HepG2 (cell line): ENCODE results near the gene CYP2S1. TPM values are rescaled to one million over a fixed set of nuclear protein-coding genes. Genes with fewer than 3 reads are reported as not detected.

Experiments used
- AGO1 ChIP-seq: fragments of 200-400 bp; formaldehyde crosslinking; IDR thresholded peaks from 2 replicates; pipeline ENCODE4 v1.6.1; 2017; ENCODE audit warnings: mild to moderate bottlenecking, low read depth, low read length, moderate library complexity; ENCODE audit not compliant: poor library complexity, severe bottlenecking
- ARNT ChIP-seq: fragments of 450-650 bp; IDR thresholded peaks from 2 replicates; pipeline ENCODE4 v1.6.1; 2017
- FOXA1 ChIP-seq, 2 experiments: fragments of 450-650 bp in 1 of 2; sonication (generic) in 1 of 2; formaldehyde crosslinking in 1 of 2; IDR thresholded peaks; 2 replicates each; pipeline versions ENCODE4 v1.4.0 to v1.6.1; 2016 to 2020; ENCODE audit warnings: missing genetic modification reagents in 1 of 2
- HHEX ChIP-seq: IDR thresholded peaks from 2 replicates; pipeline ENCODE4 v1.6.1; 2016; ENCODE audit warnings: control low read depth
- NR1H2 ChIP-seq: sonication (generic); formaldehyde crosslinking; IDR thresholded peaks from 2 replicates; pipeline ENCODE4 v1.8.1; 2022; ENCODE audit warnings: low read depth, missing genetic modification reagents, borderline replicate concordance
- TBX2 ChIP-seq: sonication (generic); formaldehyde crosslinking; IDR thresholded peaks from 2 replicates; pipeline ENCODE4 v1.5.0; 2020; ENCODE audit warnings: missing genetic modification reagents, mild to moderate bottlenecking, borderline replicate concordance
- ZBTB1 ChIP-seq: sonication (generic); formaldehyde crosslinking; IDR thresholded peaks from 2 replicates; pipeline ENCODE4 v1.4.0; 2020; ENCODE audit warnings: missing genetic modification reagents, borderline replicate concordance
- ZMYM4 ChIP-seq: sonication (generic); formaldehyde crosslinking; IDR thresholded peaks from 2 replicates; pipeline ENCODE4 v1.8.1; 2023; ENCODE audit warnings: mild to moderate bottlenecking, missing genetic modification reagents
- ZNF563 ChIP-seq: sonication (generic); formaldehyde crosslinking; IDR thresholded peaks from 2 replicates; pipeline ENCODE4 v1.8.0; 2022; ENCODE audit warnings: mild to moderate bottlenecking, moderate library complexity, missing genetic modification reagents
- ZNF720 ChIP-seq: sonication (generic); formaldehyde crosslinking; IDR thresholded peaks from 2 replicates; pipeline ENCODE4 v1.4.0; 2020; ENCODE audit warnings: missing genetic modification reagents
- ZNF775 ChIP-seq: sonication (generic); formaldehyde crosslinking; IDR thresholded peaks from 2 replicates; pipeline ENCODE4 v1.4.0; 2020; ENCODE audit warnings: missing genetic modification reagents, mild to moderate bottlenecking, moderate library complexity, borderline replicate concordance
- ZNF776 ChIP-seq: sonication (generic); formaldehyde crosslinking; IDR thresholded peaks from 2 replicates; pipeline ENCODE4 v1.4.0; 2020; ENCODE audit warnings: mild to moderate bottlenecking, missing genetic modification reagents
- ZZZ3 ChIP-seq: sonication (generic); formaldehyde crosslinking; IDR thresholded peaks from 2 replicates; pipeline ENCODE4 v1.4.0; 2020; ENCODE audit warnings: missing genetic modification reagents, mild to moderate bottlenecking, borderline replicate concordance
- polyA plus RNA-seq, 8 experiments: library from polyadenylated mRNA; depleted of rRNA in 3 of 8; stranded (reverse) in 7 of 8; unstranded in 1 of 8; fragments of >200 nt; fragmentation: Illumina TruSeq in 4 of 8; extraction: Trizol in 4 of 8; gene quantifications; 2 replicates each; pipeline versions ENCODE4 v1.2.1 to v1.2.3, GENCODE V29; 2011 to 2016; ENCODE audit warnings: low read depth in 4 of 8, missing spikeins in 1 of 8, mixed read lengths in 1 of 8; ENCODE audit not compliant: insufficient read depth in 1 of 8
- total RNA-seq, 5 experiments: library from RNA; depleted of rRNA; stranded (reverse); fragments of >200 nt; fragmentation: Illumina TruSeq; extraction: Trizol; gene quantifications; 2 replicates each; pipeline ENCODE4 v1.2.3, GENCODE V29; 2016; ENCODE audit warnings: low read depth in 1 of 5
- TF ChIP-seq, protein P1 (sequence below): sonication (generic); formaldehyde crosslinking; IDR thresholded peaks from 2 replicates; pipeline ENCODE4 v1.5.0; 2020; ENCODE audit warnings: missing genetic modification reagents, mild to moderate bottlenecking, borderline replicate concordance
- TF ChIP-seq, protein P2 (sequence below): sonication (generic); formaldehyde crosslinking; IDR thresholded peaks from 2 replicates; pipeline ENCODE4 v1.9.0; 2021; ENCODE audit warnings: mild to moderate bottlenecking, missing genetic modification reagents
- TF ChIP-seq, protein P3 (sequence below): sonication (generic); formaldehyde crosslinking; IDR thresholded peaks from 2 replicates; pipeline ENCODE4 v1.5.0; 2020; ENCODE audit warnings: missing genetic modification reagents
- TF ChIP-seq, protein P4 (sequence below): sonication (generic); formaldehyde crosslinking; IDR thresholded peaks from 2 replicates; pipeline ENCODE4 v1.5.0; 2020; ENCODE audit warnings: missing genetic modification reagents
- TF ChIP-seq, protein P5 (sequence below): sonication (generic); formaldehyde crosslinking; IDR thresholded peaks from 2 replicates; pipeline ENCODE4 v1.4.0; 2020; ENCODE audit warnings: missing genetic modification reagents, low read depth, mild to moderate bottlenecking, borderline replicate concordance

CYP2S1 gene
- total and polyA plus RNA-seq, 2 of the 13 experiments (the other 11 are each of a cell fraction or from before 2014, with no cell fraction given) = 0.09 to 2.1 TPM

DNA sequence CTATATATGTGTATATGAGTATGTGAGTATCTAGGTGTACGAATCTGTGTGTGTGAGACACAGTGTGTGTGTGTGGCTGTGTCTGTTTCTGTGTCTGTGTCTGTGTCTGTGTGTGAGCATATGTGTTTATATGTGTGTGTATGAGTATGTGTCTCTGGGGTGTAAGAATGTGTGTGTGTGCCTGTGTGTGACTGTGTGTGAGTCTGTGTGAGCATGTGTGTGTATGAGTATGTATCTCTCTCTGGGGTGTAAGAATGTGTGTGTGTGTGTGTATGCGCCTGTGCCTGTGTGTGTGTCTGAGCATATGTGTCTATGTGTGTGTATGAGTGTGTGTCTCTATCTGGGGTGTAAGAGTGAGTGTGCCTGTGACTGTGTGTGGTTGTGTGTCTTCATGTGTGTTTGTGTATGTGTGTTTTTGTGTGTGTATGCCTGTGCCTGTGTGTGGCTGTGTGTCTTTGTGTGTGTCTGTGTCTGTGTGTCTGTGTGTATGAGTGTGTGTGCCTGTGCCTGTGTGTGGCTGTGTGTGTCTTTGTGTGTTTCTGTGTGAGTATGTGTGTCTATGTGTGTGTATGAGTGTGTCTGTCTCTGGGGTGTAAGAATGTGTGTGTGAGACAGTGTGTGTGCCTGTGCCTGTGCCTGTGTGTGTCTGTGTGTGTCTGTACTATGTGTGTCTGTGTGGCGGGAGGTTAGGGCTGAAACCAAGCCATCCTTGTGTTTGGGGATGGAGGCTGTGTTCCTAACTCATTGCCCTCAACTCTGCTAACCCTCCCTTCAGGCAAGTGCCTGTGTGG, 37.2 kb downstream of the CYP2S1 start (continued):
- TF ChIP-seq ZZZ3 (CRISPR knock-in tag) = no peak
- TF ChIP-seq, protein P1, sequence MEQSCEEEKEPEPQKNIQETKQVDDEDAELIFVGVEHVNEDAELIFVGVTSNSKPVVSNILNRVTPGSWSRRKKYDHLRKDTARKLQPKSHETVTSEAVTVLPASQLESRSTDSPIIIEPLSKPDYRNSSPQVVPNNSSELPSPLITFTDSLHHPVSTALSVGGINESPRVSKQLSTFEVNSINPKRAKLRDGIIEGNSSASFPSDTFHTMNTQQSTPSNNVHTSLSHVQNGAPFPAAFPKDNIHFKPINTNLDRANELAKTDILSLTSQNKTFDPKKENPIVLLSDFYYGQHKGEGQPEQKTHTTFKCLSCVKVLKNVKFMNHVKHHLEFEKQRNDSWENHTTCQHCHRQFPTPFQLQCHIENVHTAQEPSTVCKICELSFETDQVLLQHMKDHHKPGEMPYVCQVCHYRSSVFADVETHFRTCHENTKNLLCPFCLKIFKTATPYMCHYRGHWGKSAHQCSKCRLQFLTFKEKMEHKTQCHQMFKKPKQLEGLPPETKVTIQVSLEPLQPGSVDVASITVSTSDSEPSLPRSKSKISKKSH (CRISPR knock-in tag) = no peak
- no peak for TF ChIP-seq ZNF563 (CRISPR knock-in tag)
- TF ChIP-seq TBX2 = no peak
- TF ChIP-seq AGO1 = no peak
- TF ChIP-seq HHEX (CRISPR knock-in tag) = no peak
- peak; percentile 69; the same call in 1 of the 2 replicates for TF ChIP-seq ARNT
- TF ChIP-seq, protein P2, sequence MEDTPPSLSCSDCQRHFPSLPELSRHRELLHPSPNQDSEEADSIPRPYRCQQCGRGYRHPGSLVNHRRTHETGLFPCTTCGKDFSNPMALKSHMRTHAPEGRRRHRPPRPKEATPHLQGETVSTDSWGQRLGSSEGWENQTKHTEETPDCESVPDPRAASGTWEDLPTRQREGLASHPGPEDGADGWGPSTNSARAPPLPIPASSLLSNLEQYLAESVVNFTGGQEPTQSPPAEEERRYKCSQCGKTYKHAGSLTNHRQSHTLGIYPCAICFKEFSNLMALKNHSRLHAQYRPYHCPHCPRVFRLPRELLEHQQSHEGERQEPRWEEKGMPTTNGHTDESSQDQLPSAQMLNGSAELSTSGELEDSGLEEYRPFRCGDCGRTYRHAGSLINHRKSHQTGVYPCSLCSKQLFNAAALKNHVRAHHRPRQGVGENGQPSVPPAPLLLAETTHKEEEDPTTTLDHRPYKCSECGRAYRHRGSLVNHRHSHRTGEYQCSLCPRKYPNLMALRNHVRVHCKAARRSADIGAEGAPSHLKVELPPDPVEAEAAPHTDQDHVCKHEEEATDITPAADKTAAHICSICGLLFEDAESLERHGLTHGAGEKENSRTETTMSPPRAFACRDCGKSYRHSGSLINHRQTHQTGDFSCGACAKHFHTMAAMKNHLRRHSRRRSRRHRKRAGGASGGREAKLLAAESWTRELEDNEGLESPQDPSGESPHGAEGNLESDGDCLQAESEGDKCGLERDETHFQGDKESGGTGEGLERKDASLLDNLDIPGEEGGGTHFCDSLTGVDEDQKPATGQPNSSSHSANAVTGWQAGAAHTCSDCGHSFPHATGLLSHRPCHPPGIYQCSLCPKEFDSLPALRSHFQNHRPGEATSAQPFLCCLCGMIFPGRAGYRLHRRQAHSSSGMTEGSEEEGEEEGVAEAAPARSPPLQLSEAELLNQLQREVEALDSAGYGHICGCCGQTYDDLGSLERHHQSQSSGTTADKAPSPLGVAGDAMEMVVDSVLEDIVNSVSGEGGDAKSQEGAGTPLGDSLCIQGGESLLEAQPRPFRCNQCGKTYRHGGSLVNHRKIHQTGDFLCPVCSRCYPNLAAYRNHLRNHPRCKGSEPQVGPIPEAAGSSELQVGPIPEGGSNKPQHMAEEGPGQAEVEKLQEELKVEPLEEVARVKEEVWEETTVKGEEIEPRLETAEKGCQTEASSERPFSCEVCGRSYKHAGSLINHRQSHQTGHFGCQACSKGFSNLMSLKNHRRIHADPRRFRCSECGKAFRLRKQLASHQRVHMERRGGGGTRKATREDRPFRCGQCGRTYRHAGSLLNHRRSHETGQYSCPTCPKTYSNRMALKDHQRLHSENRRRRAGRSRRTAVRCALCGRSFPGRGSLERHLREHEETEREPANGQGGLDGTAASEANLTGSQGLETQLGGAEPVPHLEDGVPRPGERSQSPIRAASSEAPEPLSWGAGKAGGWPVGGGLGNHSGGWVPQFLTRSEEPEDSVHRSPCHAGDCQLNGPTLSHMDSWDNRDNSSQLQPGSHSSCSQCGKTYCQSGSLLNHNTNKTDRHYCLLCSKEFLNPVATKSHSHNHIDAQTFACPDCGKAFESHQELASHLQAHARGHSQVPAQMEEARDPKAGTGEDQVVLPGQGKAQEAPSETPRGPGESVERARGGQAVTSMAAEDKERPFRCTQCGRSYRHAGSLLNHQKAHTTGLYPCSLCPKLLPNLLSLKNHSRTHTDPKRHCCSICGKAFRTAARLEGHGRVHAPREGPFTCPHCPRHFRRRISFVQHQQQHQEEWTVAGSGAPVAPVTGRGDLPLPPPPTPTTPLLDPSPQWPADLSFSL (CRISPR knock-in tag) = peak; percentile 92
- peak; percentile 41; the same call in 1 of the 2 replicates for TF ChIP-seq FOXA1 (IDR thresholded peaks at IDR 0.05)
- TF ChIP-seq FOXA1 (CRISPR knock-in tag; IDR thresholded peaks at IDR 0.05) = no peak
- no peak for TF ChIP-seq NR1H2 (CRISPR knock-in tag)
- TF ChIP-seq, protein P3, sequence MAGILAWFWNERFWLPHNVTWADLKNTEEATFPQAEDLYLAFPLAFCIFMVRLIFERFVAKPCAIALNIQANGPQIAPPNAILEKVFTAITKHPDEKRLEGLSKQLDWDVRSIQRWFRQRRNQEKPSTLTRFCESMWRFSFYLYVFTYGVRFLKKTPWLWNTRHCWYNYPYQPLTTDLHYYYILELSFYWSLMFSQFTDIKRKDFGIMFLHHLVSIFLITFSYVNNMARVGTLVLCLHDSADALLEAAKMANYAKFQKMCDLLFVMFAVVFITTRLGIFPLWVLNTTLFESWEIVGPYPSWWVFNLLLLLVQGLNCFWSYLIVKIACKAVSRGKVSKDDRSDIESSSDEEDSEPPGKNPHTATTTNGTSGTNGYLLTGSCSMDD (CRISPR knock-in tag) = no peak
- no peak for TF ChIP-seq ZMYM4 (CRISPR knock-in tag)
- TF ChIP-seq, protein P4, sequence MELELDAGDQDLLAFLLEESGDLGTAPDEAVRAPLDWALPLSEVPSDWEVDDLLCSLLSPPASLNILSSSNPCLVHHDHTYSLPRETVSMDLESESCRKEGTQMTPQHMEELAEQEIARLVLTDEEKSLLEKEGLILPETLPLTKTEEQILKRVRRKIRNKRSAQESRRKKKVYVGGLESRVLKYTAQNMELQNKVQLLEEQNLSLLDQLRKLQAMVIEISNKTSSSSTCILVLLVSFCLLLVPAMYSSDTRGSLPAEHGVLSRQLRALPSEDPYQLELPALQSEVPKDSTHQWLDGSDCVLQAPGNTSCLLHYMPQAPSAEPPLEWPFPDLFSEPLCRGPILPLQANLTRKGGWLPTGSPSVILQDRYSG (CRISPR knock-in tag) = no peak
- TF ChIP-seq ZNF775 (CRISPR knock-in tag) = no peak
- TF ChIP-seq, protein P5, sequence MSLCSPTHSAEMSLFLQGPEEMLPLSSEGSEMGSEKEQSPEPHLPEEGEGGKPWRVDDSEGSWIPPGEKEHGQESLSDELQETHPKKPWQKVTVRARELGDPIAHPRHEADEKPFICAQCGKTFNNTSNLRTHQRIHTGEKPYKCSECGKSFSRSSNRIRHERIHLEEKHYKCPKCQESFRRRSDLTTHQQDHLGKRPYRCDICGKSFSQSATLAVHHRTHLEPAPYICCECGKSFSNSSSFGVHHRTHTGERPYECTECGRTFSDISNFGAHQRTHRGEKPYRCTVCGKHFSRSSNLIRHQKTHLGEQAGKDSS (CRISPR knock-in tag) = no peak
- no peak for TF ChIP-seq ZBTB1 (CRISPR knock-in tag)
- no peak for TF ChIP-seq ZNF720 (CRISPR knock-in tag)
- no peak for TF ChIP-seq ZNF776 (CRISPR knock-in tag)
